Measurements from ENCODE around the gene PALS2.

Gene PALS2

GRCh38 chr7:24555184-24555583, 18.1 kb upstream of the PALS2 start:
- TF ChIP-seq CTCF (IDR thresholded peaks at IDR 0.05), result no peak

DNA sequence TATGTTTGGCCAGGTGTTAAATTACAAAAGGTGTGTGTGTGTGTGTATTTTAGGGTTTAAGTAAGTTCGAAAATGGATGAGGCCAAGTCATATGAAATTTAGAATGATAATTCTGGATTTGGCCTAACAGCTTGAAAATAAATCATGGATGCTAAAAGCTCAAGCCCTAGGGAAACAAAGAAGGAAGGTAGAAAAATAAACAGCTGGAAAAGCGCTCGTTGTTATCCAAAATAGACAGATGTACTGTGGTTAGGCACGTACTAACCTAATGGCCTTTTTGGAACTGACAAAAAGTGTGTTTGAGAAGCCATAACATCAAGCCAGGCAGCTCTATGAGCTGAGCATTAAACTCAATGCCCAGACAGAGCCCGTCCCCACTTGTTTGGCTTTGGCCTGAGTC, 17.5 kb upstream of the PALS2 start:
- no peak for TF ChIP-seq CTCF (IDR thresholded peaks at IDR 0.05)

- no peak for TF ChIP-seq CTCF (IDR thresholded peaks at IDR 0.05)
These were observed 12.5 kb upstream of the PALS2 start for GRCh38 chr7:24560772-24561171.

DNA sequence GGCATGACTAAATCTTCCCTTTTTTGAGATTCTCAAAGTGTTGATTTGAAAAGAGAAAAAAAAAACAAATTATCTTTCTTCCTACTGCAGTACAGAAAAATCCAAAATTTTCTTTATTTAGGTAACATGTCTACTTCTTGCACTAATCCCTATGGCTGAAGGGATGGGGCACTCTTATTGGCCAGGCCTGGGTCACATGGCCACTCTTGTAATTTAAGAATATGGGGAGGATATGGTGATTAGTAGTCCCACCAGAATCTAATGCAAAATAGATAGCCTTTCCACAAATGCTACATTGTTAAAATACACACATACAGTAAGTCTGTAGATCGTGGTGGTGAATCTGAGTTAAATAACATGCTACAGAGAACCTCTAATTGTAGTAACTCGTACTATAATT, 7.0 kb upstream of the PALS2 start:
- no peak for TF ChIP-seq CTCF (IDR thresholded peaks at IDR 0.05)

DNA sequence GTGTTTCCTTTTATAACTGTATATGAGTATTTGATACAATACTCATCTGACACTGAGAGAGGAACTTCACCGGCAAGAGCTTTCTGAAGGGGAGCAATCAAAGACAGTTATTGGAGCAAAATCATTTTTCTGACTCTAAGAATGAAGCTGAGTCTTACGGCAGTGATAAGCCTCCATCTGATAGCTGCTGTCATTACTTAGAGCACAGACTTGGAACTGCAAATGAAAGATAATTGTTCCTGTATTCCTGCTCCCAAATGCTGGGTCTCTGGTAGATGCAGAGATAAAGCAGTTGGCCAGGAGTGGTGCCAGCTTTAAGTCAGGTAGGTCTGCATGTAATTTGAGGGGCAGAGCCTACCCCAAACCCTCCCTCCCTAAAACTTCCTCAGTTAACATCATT, 2.3 kb upstream of the PALS2 start:
- TF ChIP-seq CTCF (IDR thresholded peaks at IDR 0.05), result no peak

- TF ChIP-seq CTCF (IDR thresholded peaks at IDR 0.05), result no peak
These were observed 1.2 kb upstream of the PALS2 start for GRCh38 chr7:24572016-24572392.

DNA sequence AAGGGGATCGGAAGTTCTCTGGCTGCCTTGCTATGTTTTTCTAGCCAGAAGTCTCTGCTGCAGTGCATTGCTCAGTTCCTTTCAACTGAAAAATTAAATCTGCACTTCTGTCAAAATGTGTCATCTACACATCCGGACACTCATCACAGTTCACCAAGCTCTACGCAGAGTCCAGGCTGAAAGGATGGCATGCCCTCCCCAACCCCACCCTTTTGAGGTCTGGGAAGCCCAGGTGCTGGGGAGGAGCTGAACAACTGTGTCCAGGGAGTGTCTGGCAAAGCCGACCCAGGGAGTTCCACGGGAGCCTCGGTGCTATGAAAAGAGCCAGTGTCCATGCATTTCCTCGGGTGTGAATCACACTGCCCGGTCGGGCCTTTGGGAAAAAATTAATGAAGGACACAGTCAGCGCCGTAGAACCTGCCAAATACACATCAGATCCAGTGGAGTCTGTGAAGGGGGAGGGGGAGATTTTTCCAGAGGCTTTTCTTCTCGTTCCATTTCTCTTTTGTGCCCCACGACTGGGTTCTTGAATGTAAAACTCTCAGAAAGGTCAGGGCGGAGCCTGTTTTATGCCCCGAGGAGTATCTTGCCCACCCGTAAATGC, 757 bp upstream of the PALS2 start:
- TF ChIP-seq CTCF (IDR thresholded peaks at IDR 0.05), result no peak
